HL-60 (cell line): ENCODE data around the gene CYYR1.

Source experiments
- DNase-seq, 2 experiments: peaks; one replicate each; pipeline ENCODE4 v3.0.0-alpha.2; 2010 to 2020; ENCODE audit warnings: low read depth in 1 of 2, low spot score in 1 of 2
- H3K27ac ChIP-seq: fragments of 250-450 bp; sonication (Bioruptor Pico); replicated peaks from 2 replicates; pipeline ENCODE4 v1.5.1; 2020; ENCODE audit warnings: mild to moderate bottlenecking, moderate library complexity
- H3K27me3 ChIP-seq: fragments of 250-450 bp; sonication (Bioruptor Pico); 2 replicates; pipeline ENCODE4 v1.5.1; 2021; ENCODE audit warnings: mild to moderate bottlenecking, moderate library complexity; ENCODE audit not compliant: insufficient read depth, poor library complexity, severe bottlenecking
- H3K4me3 ChIP-seq: replicated peaks from 2 replicates; pipeline ENCODE4 v1.5.1; 2011; ENCODE audit warnings: mild to moderate bottlenecking, control low read depth, low read length; ENCODE audit not compliant: insufficient read depth
- CTCF ChIP-seq: IDR thresholded peaks from one replicate; pipeline ENCODE4 v1.5.1; 2011; ENCODE audit warnings: low read length, control low read depth, inconsistent platforms; ENCODE audit not compliant: insufficient read depth
- GABPA ChIP-seq: IDR thresholded peaks from 2 replicates; pipeline ENCODE4 v1.6.1; 2012; ENCODE audit warnings: low read depth
- POLR2AphosphoS5 ChIP-seq: IDR thresholded peaks from 2 replicates; pipeline ENCODE4 v1.6.1; 2012; ENCODE audit warnings: low read depth
- REST ChIP-seq: IDR thresholded peaks from 2 replicates; pipeline ENCODE4 v1.6.1; 2012; ENCODE audit warnings: low read depth; ENCODE audit not compliant: insufficient replicate concordance
- SPI1 ChIP-seq: IDR thresholded peaks from 2 replicates; pipeline ENCODE4 v1.6.1; 2012; ENCODE audit warnings: low read depth, mild to moderate bottlenecking, borderline replicate concordance

CYYR1 gene

GRCh38 chr21:26487981-26488480 is 85.1 kb downstream of the CYYR1 start:
- no peak overlapping the region for H3K4me3 ChIP-seq
- H3K27ac ChIP-seq: no peak overlapping the region
- DNase-seq: no peak
- no peaks in the 10 kb centered on the region for H3K27me3 ChIP-seq
- TF ChIP-seq GABPA (no peak), REST (no peak), SPI1 (no peak), POLR2AphosphoS5 (no peak), CTCF (no peak)

GRCh38 chr21:26473471-26473870 is 99.6 kb downstream of the CYYR1 start:
- H3K27ac ChIP-seq: no peak overlapping the region
- no peak for TF ChIP-seq CTCF
- TF ChIP-seq SPI1: no peak
- no peak for TF ChIP-seq GABPA
- TF ChIP-seq POLR2AphosphoS5: no peak
- TF ChIP-seq REST: no peak
- H3K27me3 ChIP-seq: no peaks in the 10 kb centered on the region
- no peak for DNase-seq
- H3K4me3 ChIP-seq: no peak overlapping the region

GRCh38 chr21:26471099-26471471 is 102.0 kb downstream of the CYYR1 start:
- Histone ChIP-seq H3K27me3 (no peaks in the 10 kb centered on the region), H3K4me3 (no peak overlapping the region), H3K27ac (no peak overlapping the region)
- TF ChIP-seq GABPA (no peak), REST (no peak), POLR2AphosphoS5 (no peak)
- no peak for DNase-seq
